HG03280 (cell line): ENCODE results near the gene NELL2.
"Not testable (repeated sequence)": the region's sequence is repeated elsewhere in the genome, so short reads cannot be mapped to it uniquely, and the experiment has no call there.

Source experiments
- ATAC-seq: cut with Tn5 transposase; IDR thresholded peaks from one replicate; pipeline ENCODE4 v1.9.1; 2021; ENCODE audit warnings: mild to moderate bottlenecking, moderate library complexity; ENCODE audit not compliant: unreplicated experiment

NELL2 gene

GRCh38 chr12:44697511-44697910, 178.6 kb downstream of the NELL2 start:
- no peak for ATAC-seq

GRCh38 chr12:44696542-44696941, 179.6 kb downstream of the NELL2 start:
- no peak for ATAC-seq

- ATAC-seq = no peak
These were observed 182.1 kb downstream of the NELL2 start for GRCh38 chr12:44694017-44694416.

- ATAC-seq = no peak
These were observed 186.5 kb downstream of the NELL2 start for GRCh38 chr12:44689587-44689986.

GRCh38 chr12:44686821-44687432, 189.2 kb downstream of the NELL2 start:
- not testable (repeated sequence) for ATAC-seq

- no peak for ATAC-seq
These were observed 198.4 kb downstream of the NELL2 start for GRCh38 chr12:44677724-44678123.

- ATAC-seq = no peak
These were observed 201.2 kb downstream of the NELL2 start for GRCh38 chr12:44674875-44675274.

GRCh38 chr12:44673811-44674210, 202.3 kb downstream of the NELL2 start:
- no peak for ATAC-seq

- ATAC-seq = no peak
These were observed 204.1 kb downstream of the NELL2 start for GRCh38 chr12:44672042-44672441.

- no peak for ATAC-seq
These were observed 207.7 kb downstream of the NELL2 start for GRCh38 chr12:44668443-44668842.

- no peak for ATAC-seq
These were observed 208.7 kb downstream of the NELL2 start for GRCh38 chr12:44667461-44667860.

- ATAC-seq = no peak
These were observed 212.8 kb downstream of the NELL2 start for GRCh38 chr12:44663291-44663690.

- ATAC-seq = no peak
These were observed 220.3 kb downstream of the NELL2 start for GRCh38 chr12:44655846-44656245.

- no peak for ATAC-seq
These were observed 221.2 kb downstream of the NELL2 start for GRCh38 chr12:44654646-44655639.

- no peak for ATAC-seq
These were observed 222.1 kb downstream of the NELL2 start for GRCh38 chr12:44653861-44654527.

- ATAC-seq = no peak
These were observed 226.4 kb downstream of the NELL2 start for GRCh38 chr12:44649693-44650092.

GRCh38 chr12:44647917-44648690, 228.0 kb downstream of the NELL2 start:
- no peak for ATAC-seq

GRCh38 chr12:44640427-44641190, 235.5 kb downstream of the NELL2 start:
- ATAC-seq = no peak

- ATAC-seq = no peak
These were observed 238.2 kb downstream of the NELL2 start for GRCh38 chr12:44637875-44638274.

GRCh38 chr12:44628180-44628579, 247.9 kb downstream of the NELL2 start:
- ATAC-seq = no peak
